Neural progenitor cell (in vitro differentiated cells): ENCODE measurements around the gene SALL3. TPM values are rescaled to one million over a fixed set of nuclear protein-coding genes. Genes with fewer than 3 reads are reported as not detected.

Experiments
- DNase-seq: peaks from one replicate; pipeline ENCODE4 v3.0.0-alpha.2; 2016; ENCODE audit warnings: low spot score
- H2AFZ ChIP-seq: fragments of 200-600 bp; sonication (generic); replicated peaks from 2 replicates; pipeline ENCODE4 v1.6.1; 2016; ENCODE audit warnings: antibody characterized with exemption
- H3F3A ChIP-seq: fragments of 200-600 bp; sonication (generic); 2 replicates; pipeline ENCODE4 v1.6.1; 2016; ENCODE audit warnings: antibody characterized with exemption, low read depth
- H3K27ac ChIP-seq: fragments of 200-600 bp; sonication (generic); 2 replicates; pipeline ENCODE4 v1.5.1; 2016; ENCODE audit warnings: mild to moderate bottlenecking
- H3K27me3 ChIP-seq: fragments of 200-600 bp; sonication (generic); 2 replicates; pipeline ENCODE4 v1.6.1; 2016; ENCODE audit warnings: mild to moderate bottlenecking, moderate library complexity
- H3K36me3 ChIP-seq: fragments of 200-600 bp; sonication (generic); 2 replicates; pipeline ENCODE4 v1.5.1; 2016
- H3K4me1 ChIP-seq: fragments of 200-600 bp; sonication (generic); 2 replicates; pipeline ENCODE4 v1.6.1; 2016; ENCODE audit warnings: mixed run types
- H3K4me2 ChIP-seq: fragments of 200-600 bp; sonication (generic); 2 replicates; pipeline ENCODE4 v1.6.1; 2016
- H3K4me3 ChIP-seq: fragments of 200-600 bp; sonication (generic); 2 replicates; pipeline ENCODE4 v1.5.1; 2016
- H3K79me2 ChIP-seq: fragments of 200-600 bp; sonication (generic); 2 replicates; pipeline ENCODE4 v1.6.1; 2016; ENCODE audit warnings: low read depth
- H3K9ac ChIP-seq: fragments of 200-600 bp; sonication (generic); 2 replicates; pipeline ENCODE4 v1.6.1; 2016
- H3K9me3 ChIP-seq: fragments of 200-600 bp; sonication (generic); 2 replicates; pipeline ENCODE4 v1.5.1; 2016; ENCODE audit warnings: low read depth
- H4K20me1 ChIP-seq: fragments of 200-600 bp; sonication (generic); 2 replicates; pipeline ENCODE4 v1.6.1; 2016; ENCODE audit warnings: low read depth
- H3K27ac Mint-ChIP-seq: 3 replicates; pipeline ENCODE4 v1.8.0; 2021; ENCODE audit warnings: mixed read lengths
- H3K27me3 Mint-ChIP-seq: 2 replicates; pipeline ENCODE4 v1.8.0; 2022; ENCODE audit warnings: low read depth, mild to moderate bottlenecking, inconsistent platforms, moderate library complexity, mixed read lengths; ENCODE audit not compliant: insufficient read depth
- H3K36me3 Mint-ChIP-seq: 3 replicates; pipeline ENCODE4 v1.8.0; 2021; ENCODE audit warnings: mixed read lengths
- H3K4me1 Mint-ChIP-seq: 3 replicates; pipeline ENCODE4 v1.8.0; 2021; ENCODE audit warnings: mixed read lengths
- H3K4me3 Mint-ChIP-seq: 3 replicates; pipeline ENCODE4 v1.8.0; 2021; ENCODE audit warnings: mild to moderate bottlenecking, moderate library complexity, mixed read lengths
- H3K9me3 Mint-ChIP-seq: 3 replicates; pipeline ENCODE4 v1.8.0; 2020; ENCODE audit warnings: mixed read lengths
- EZH2 ChIP-seq: fragments of 200-600 bp; sonication (generic); IDR thresholded peaks from 2 replicates; pipeline ENCODE4 v1.6.1; 2017; ENCODE audit warnings: antibody characterized with exemption, mild to moderate bottlenecking, moderate library complexity
- EZH2phosphoT487 ChIP-seq: fragments of 200-600 bp; sonication (generic); IDR thresholded peaks from 2 replicates; pipeline ENCODE4 v1.6.1; 2017; ENCODE audit warnings: antibody characterized with exemption
- total RNA-seq: library from RNA; depleted of rRNA; stranded (reverse); fragments of >200 nt; gene quantifications from 2 replicates; pipeline ENCODE4 v1.2.3, GENCODE V29; 2015; ENCODE audit warnings: low replicate concordance
- TF ChIP-seq, protein P1 (sequence below): fragments of 200-600 bp; sonication (generic); IDR thresholded peaks from 2 replicates; pipeline ENCODE4 v1.5.1; 2017; ENCODE audit warnings: antibody characterized with exemption, mild to moderate bottlenecking

SALL3 gene
- total RNA-seq, 1 donor from 2014 or later: 27.7 TPM

DNA sequence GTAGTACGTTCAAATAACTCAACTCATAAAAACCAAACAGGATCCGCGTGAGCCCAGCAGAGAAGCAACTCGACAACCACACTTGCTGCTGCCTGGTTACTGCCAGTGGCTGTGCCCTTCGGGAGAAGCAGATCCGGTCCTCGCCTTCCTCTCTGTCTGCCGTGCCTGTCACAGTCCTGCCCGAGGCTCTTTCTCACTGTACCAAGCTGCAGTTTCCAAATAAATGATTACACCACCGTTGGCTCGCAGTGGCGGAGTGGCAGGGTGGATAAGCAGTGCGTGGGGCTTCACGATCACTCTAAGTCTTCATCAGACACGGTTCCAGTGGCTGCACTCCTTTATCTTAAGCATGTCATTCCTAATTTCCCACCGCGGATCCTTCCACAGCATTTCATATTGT lies 26.1 kb upstream of the SALL3 start:
- Histone ChIP-seq H3K4me3 (no peak overlapping the region), H3K27ac (no peak overlapping the region), H3K4me2 (no peak overlapping the region), H3F3A (no peaks in the 10 kb centered on the region), H3K79me2 (no peaks in the 10 kb centered on the region), H3K9ac (no peak overlapping the region), H3K9me3 (no peaks in the 10 kb centered on the region), H3K36me3 (no peaks in the 10 kb centered on the region), H3K27me3 (no peaks in the 10 kb centered on the region), H4K20me1 (no peaks in the 10 kb centered on the region), H3K4me1 (no peaks in the 10 kb centered on the region), H2AFZ (no peak overlapping the region)
- no peak for DNase-seq
- H3K4me1 Mint-ChIP-seq: no peaks in the 10 kb centered on the region
- peaks cover 2% of the 10 kb centered on the region for H3K27me3 Mint-ChIP-seq
- TF ChIP-seq EZH2phosphoT487 (no peak), EZH2 (no peak)
- TF ChIP-seq, protein P1, sequence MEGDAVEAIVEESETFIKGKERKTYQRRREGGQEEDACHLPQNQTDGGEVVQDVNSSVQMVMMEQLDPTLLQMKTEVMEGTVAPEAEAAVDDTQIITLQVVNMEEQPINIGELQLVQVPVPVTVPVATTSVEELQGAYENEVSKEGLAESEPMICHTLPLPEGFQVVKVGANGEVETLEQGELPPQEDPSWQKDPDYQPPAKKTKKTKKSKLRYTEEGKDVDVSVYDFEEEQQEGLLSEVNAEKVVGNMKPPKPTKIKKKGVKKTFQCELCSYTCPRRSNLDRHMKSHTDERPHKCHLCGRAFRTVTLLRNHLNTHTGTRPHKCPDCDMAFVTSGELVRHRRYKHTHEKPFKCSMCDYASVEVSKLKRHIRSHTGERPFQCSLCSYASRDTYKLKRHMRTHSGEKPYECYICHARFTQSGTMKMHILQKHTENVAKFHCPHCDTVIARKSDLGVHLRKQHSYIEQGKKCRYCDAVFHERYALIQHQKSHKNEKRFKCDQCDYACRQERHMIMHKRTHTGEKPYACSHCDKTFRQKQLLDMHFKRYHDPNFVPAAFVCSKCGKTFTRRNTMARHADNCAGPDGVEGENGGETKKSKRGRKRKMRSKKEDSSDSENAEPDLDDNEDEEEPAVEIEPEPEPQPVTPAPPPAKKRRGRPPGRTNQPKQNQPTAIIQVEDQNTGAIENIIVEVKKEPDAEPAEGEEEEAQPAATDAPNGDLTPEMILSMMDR: no peak
- H3K27ac Mint-ChIP-seq: peak overlapping the region; percentile 65
- H3K36me3 Mint-ChIP-seq: no peaks in the 10 kb centered on the region
- H3K9me3 Mint-ChIP-seq: peaks cover 2% of the 10 kb centered on the region
- H3K4me3 Mint-ChIP-seq: no peak overlapping the region

DNA sequence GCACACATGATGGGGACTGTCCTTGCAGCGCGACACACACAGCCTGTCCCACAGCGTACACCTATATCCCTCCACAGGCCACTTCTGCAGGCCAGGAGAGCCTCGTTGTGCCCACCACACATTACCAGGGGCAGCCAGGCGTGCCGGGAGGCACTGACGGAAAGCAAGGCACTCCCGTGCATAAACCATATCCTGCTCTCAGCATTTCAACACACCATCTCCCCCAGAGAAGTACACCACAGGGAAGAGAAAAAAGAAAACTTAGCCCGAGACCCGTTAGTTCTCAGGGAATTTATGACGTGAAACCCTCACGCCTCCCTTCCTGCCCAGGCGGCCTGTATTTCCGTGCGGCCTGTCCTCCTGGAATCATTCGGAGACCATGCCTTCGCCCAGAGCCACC lies 24.6 kb upstream of the SALL3 start:
- Histone ChIP-seq H3K79me2 (no peaks in the 10 kb centered on the region), H3K9me3 (no peaks in the 10 kb centered on the region), H3K4me2 (no peak overlapping the region), H3K4me3 (no peak overlapping the region), H3K27me3 (no peaks in the 10 kb centered on the region), H3F3A (no peaks in the 10 kb centered on the region), H3K4me1 (no peaks in the 10 kb centered on the region), H2AFZ (no peak overlapping the region), H3K27ac (no peak overlapping the region), H4K20me1 (no peaks in the 10 kb centered on the region), H3K9ac (no peak overlapping the region), H3K36me3 (no peaks in the 10 kb centered on the region)
- H3K36me3 Mint-ChIP-seq: no peaks in the 10 kb centered on the region
- no peaks in the 10 kb centered on the region for H3K4me1 Mint-ChIP-seq
- no peak for DNase-seq
- H3K27ac Mint-ChIP-seq: no peak overlapping the region
- H3K9me3 Mint-ChIP-seq: no peaks in the 10 kb centered on the region
- TF ChIP-seq EZH2phosphoT487: no peak
- TF ChIP-seq EZH2: no peak
- TF ChIP-seq, protein P1: no peak
- peak overlapping the region; percentile 25 for H3K4me3 Mint-ChIP-seq
- peaks cover 5% of the 10 kb centered on the region for H3K27me3 Mint-ChIP-seq

DNA sequence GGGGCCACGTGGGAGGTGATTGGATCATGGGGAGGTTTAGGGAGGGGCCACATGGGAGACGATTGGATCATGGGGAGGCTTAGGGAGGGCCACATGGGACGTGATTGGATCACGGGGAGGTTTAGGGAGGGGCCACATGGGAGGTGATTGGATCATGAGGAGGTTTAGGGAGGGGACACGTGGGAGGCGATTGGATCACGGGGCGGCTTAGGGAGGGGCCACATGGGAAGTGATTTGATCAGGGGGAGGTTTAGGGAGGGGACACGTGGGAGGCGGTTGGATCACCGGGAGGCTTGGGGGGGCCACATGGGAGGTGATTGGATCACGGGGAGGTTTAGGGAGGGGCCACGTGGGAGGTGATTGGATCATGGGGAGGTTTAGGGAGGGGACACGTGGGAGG lies 22.5 kb upstream of the SALL3 start:
- Mint-ChIP-seq H3K27me3 (peaks cover 5% of the 10 kb centered on the region), H3K4me3 (no peak overlapping the region)

More for the DNA sequence above, 22.5 kb upstream of the SALL3 start:
- no peaks in the 10 kb centered on the region for H4K20me1 ChIP-seq
- no peaks in the 10 kb centered on the region for H3K9me3 ChIP-seq
- H3K4me3 ChIP-seq: no peak overlapping the region
- no peak overlapping the region for H3K4me2 ChIP-seq
- no peaks in the 10 kb centered on the region for H3K4me1 Mint-ChIP-seq
- no peaks in the 10 kb centered on the region for H3K36me3 Mint-ChIP-seq
- peaks cover 4% of the 10 kb centered on the region for H3F3A ChIP-seq
- no peaks in the 10 kb centered on the region for H3K79me2 ChIP-seq
- DNase-seq: no peak
- no peaks in the 10 kb centered on the region for H3K36me3 ChIP-seq
- no peak for TF ChIP-seq EZH2
- no peak for TF ChIP-seq EZH2phosphoT487
- TF ChIP-seq, protein P1: no peak
- no peaks in the 10 kb centered on the region for H3K27me3 ChIP-seq
- H3K9ac ChIP-seq: no peak overlapping the region
- H2AFZ ChIP-seq: no peak overlapping the region
- no peaks in the 10 kb centered on the region for H3K9me3 Mint-ChIP-seq
- no peak overlapping the region for H3K27ac ChIP-seq
- H3K4me1 ChIP-seq: no peaks in the 10 kb centered on the region
- no peak overlapping the region for H3K27ac Mint-ChIP-seq
